ENCODE results near the gene ORM2.
A peak's percentile ranks its signal among the peaks of the same experiment; 100 is the strongest.

ORM2 gene

GRCh38 chr9:114350636-114351401, 21.1 kb downstream of the ORM2 start:
- DNase-seq = no peak

GRCh38 chr9:114351932-114352331, 22.3 kb downstream of the ORM2 start:
- DNase-seq = no peak

- no peak for DNase-seq
Measured at GRCh38 chr9:114355821-114356220, 26.2 kb downstream of the ORM2 start.

GRCh38 chr9:114356792-114357191, 27.1 kb downstream of the ORM2 start:
- no peak for DNase-seq

GRCh38 chr9:114357360-114357759, 27.7 kb downstream of the ORM2 start:
- DNase-seq = no peak

- DNase-seq = no peak
Measured at GRCh38 chr9:114357911-114358328, 28.3 kb downstream of the ORM2 start.

GRCh38 chr9:114359801-114360200, 30.1 kb downstream of the ORM2 start:
- DNase-seq = no peak

GRCh38 chr9:114361542-114361941, 31.9 kb downstream of the ORM2 start:
- no peak for DNase-seq

- no peak for DNase-seq
Measured at GRCh38 chr9:114362394-114362793, 32.7 kb downstream of the ORM2 start.

GRCh38 chr9:114363424-114363823, 33.8 kb downstream of the ORM2 start:
- DNase-seq = no peak

GRCh38 chr9:114364134-114365041, 34.7 kb downstream of the ORM2 start:
- no peak for DNase-seq

- no peak for DNase-seq
Measured at GRCh38 chr9:114365194-114365593, 35.5 kb downstream of the ORM2 start.

GRCh38 chr9:114366334-114367128, 36.9 kb downstream of the ORM2 start:
- DNase-seq = peak; percentile 19

GRCh38 chr9:114367366-114367765, 37.7 kb downstream of the ORM2 start:
- DNase-seq = no peak

GRCh38 chr9:114367772-114368569, 38.3 kb downstream of the ORM2 start:
- no peak for DNase-seq

- DNase-seq = peak; percentile 16
Measured at GRCh38 chr9:114369216-114370130, 39.8 kb downstream of the ORM2 start.

- DNase-seq = no peak
Measured at GRCh38 chr9:114370251-114370967, 40.7 kb downstream of the ORM2 start.

GRCh38 chr9:114370968-114371320, 41.3 kb downstream of the ORM2 start:
- no peak for DNase-seq

- no peak for DNase-seq
Measured at GRCh38 chr9:114371343-114371944, 41.8 kb downstream of the ORM2 start.

All from DMS79 (cell line).